ENCODE measurements around the gene INSRR.

INSRR gene

DNA sequence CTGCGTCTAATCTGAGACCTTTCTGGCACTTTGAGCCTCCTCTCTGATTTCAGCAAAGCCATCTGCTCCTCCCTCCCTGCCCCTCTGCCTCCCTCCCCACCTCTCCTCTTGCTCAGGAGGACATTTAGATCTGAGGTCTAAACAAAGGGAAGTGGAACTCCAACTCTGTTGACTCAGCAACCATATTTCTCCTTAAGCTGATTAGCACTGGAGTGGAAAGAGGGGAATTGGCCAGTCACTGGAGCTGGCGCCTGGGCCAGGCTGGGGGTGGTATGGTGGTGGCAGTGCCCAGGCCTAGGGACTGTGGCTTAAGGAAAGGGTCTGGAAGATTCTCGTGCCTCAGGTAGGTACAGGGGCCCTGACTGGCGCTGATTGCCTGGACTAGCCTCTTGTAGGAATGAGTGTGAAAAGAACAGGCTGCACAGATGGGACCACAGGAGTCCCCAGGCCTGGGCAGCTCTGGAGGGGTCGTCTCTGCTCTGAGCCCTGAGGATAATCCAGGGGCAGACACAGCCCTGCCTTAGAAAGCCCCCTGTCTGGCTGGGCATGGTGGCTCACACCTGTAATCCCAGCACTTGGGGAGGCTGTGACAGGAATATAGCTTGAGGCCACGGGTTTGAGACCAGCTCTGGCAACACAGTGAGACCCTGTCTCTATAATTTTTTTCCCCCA, 54.2 kb downstream of the INSRR start:
- DNase-seq (ENCODE audit: low spot score): peak; percentile 42

DNA sequence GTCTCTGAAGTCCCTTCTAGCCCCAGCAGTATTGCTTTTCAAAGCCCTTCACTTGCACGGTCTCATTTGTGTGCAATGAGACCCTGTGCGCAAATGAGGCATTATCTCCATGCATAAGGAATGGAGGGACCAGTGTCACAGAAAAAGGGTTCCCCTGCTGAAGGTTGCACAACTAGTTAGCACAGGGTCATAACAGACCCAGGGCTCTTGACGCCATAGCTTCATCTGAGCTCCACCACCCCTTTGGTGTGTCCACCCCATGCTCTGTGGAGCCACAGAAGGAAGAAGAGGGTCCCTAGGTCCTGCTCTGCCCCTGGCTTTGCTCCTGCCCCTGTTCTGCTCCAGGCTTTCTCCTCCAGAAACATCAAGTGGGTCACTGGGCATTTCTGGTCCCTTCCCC, 54.9 kb downstream of the INSRR start:
- no peak for DNase-seq (ENCODE audit: low spot score)

DNA sequence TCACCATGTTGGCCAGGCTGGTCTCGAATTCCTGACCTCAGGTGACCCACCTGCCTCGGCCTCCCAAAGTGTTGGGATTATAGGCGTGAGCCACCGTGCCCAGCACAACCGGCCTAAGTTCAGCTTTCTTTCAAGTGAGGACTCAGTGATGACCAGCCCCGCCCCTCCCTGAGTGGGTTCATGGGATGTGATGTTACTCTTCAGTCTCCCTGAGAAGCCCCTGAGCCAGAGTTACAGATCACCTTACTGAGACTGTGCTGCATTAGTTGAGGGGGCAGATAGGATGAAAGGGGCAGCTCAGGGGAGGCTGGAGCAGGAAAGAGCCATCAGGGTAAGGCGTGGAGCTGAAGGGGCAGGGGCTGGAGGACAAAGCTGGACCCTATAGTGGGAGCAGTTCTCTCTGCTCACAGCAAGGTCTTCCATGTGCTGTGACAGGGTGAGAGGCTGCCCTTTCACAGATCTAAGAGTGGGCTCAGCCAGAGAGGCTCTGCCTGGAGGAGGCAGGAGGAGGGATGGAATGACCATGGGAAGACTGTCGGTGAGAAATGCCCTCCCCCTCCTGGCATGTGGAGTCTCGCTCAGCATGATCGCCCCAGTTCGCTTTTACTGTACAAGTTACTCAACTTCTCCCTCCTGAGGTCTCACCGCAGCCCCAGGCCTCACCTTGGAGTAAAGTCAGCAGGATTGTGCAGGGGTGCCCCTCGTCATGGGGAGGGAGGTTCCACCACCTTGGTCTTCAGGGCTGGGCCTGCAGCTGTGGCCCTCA, 55.6 kb downstream of the INSRR start:
- no peak for DNase-seq (ENCODE audit: low spot score)

DNA sequence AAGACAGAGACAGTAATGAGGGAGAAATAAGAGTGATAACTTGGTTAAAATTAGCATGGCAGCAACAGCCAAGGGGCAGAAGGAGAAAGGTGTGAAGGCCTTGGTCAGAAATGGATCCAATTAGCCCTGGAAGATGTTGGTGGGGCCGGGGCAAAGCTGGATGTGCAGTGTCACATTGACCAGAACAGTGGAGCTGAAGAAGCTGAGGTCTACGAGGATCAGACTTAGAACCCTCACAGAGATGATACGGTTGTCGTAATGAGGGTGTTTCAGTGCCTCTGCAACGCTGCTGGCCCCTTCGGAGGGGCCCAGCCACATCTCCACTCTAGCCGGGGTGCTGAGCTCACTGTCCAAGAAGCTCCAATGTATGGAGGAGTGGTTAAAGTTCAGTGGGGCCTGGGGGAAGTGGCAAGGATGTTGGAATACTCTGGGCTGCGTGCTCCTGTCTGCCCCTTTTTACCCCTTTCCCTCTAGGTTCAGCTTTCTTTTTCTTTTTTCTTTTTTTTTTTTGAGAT, 56.4 kb downstream of the INSRR start:
- DNase-seq (ENCODE audit: low spot score): no peak

DNA sequence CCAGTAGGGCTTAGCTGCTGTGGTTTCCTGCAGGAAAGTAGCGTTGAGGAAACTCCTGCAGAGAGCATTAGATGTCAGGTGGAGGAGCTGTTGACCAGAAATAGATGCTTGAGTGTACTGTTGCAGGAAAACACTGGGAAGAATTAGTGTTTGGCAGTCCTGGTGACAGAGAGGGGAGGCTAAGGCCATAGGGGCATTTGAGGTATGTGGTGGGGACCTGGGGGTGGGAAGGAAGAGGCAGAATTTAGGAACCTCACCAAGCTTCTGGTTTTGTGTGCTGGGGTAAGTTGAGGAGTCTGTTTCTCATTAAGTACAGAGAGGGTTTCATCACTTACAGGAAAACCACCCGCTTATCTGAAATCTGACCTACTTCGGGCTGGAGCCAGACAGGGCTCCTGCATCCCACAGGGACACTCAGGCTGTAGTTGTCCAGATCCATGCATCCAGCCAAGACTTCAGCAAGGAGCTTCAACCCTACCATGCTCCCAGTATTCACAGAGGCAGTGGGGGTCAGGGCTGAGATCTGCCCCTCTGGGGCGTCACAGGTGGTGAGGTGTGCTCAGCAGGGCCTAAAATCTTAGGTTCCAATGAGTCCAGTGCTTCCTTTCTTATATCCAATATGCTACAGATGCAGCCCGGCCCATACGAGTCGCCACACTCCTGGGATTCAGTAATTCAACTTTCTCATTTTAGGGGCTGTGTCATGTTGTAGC, 57.4 kb downstream of the INSRR start:
- no peak for DNase-seq (ENCODE audit: low spot score)

DNA sequence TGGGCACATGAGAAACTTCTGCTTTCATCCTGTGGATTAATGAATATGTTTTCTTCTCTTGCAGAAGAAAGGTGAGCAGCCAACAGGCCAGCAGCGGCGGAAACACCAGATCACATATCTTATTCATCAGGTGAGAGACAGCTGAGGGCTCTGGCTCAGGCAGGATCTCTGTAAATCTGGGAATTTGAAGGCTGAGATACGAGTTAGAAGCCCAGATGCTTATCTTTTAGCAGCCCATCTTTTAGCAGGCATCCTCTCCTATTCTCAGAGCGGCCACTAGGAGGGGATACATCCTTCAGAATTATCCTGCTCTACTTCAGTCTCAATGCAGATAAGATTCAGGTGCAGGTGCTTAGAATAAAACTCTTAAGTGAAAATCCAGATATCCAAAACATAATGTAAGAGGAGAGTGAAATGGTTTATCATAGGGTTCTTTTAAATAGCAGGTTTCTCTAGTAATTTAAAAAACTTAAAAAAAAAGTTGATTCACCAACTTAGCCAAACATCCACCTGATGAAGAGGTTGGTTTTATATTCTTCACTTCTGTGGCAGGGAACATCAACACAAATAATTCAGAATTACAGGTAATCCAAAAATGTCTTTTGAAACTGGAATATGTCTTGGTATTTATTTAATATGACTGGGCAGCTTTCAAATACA, 61.6 kb downstream of the INSRR start:
- peak; percentile 60 for DNase-seq (ENCODE audit: low spot score)

DNA sequence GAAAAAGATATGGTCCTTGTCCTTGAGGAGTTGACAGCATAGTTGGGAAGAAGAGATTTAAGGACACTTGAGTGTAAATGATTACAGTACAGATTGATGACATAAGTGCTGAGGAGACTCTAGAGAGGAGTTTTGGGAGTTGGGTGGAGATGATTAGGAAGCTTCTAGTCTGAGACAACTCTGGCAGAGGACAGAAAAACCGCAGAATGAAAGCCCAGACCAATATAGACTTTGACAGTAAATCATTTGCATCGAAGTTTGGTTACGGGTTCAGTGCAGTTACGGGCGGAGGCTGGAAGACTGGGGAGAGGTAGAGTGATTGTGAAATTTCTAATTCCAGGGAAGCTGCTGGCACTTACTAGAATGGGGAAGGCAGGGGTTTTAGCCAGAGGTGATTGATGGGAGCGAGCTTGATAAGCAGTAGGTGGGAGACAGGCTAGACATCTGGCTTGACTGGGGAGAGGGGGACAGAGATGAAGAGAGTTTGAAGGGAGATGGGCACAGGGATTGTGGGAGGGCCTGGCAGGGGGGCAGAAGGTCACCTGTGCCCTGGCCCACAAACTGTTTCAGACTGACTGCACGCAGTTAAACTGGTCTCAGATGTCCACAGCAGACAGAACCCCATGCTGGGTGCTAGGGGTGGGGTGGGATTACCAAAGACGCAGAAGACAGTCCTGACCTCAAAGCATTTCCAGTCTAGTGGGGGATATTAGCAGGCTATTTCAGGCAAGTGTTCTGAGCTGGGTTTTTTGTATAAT, 62.4 kb downstream of the INSRR start:
- DNase-seq (ENCODE audit: low spot score): no peak

DNA sequence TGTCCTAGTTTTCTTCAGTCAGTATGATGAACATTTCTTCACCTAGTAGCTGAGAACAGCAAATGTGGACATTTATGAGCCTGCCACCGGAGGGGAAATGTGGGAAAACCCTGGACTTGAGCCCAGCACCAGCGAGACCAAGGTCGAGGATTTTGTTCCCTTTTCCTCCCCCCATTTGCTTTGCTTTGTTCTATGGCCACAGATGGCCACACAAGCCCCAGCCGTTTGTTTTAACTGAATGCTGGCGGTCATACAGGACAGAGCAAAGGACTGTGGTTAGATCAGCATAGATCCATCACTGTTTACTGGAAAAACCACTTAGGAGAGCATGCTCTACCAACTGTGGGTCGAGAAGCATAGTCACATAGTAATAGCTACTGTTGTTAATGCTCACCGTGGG, 63.1 kb downstream of the INSRR start:
- no peak for DNase-seq (ENCODE audit: low spot score)

DNA sequence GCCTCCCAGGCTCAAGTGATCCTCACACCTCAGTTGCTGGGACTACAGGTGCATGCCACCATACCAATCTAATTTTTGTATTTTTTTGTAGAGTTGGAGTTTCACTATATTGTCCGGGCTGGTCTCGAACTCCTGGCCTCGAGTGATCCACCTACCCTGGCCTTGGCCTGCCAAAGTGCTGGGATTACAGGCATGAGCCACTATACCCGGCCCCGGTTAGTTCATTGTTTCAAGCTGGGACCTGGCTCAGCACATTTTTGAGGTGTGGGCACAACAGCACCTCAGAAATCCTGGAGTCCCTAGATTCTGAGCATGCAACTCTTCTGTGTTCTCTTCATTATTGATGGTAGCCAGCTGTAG, 63.6 kb downstream of the INSRR start:
- no peak for DNase-seq (ENCODE audit: low spot score)

DNA sequence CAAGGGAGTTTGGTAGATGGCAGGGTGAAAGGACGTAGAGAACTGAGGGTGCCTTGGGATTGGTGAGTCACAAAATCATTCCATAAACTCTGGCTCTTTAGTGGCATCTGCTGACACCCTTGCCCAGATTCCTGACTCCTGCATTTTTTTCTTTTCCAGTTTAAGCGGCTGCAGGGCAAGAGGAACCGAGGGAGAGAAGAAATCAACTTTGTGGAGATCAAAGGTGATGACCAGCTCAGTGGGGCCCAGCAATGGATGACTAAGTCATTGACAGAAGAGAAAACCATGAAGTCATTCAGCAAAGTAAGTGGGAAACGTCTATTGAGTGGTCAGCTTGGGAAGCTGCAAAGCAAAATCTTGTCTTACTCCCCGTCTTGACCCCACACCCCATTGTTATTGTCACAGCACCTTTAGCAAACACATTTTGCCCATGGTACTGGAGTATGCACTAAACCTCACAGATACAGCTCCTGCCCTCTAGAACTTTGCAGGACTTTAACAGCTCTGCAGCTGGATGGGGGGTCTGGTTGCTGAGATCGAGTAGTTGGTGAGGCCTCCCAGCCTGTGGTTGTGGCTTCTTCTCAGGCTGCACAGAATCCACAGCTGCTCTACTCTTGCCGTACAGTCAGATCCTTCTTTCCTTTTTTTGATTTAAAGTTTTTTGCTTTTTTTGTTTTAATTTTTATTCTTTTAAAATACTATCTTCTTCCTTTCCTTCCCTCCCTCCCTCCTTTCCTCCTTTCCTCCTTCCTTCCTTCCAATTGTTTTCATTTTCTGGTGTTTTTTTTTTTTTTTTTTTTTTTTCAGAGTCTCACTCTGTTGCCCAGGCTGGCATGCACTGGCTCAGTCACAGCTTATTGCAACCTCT, 64.2 kb downstream of the INSRR start:
- peak; percentile 23 for DNase-seq (ENCODE audit: low spot score)

Measured in kidney tubule cell (primary cell).